ENCODE data around the gene DTL.

The DTL gene

DNA sequence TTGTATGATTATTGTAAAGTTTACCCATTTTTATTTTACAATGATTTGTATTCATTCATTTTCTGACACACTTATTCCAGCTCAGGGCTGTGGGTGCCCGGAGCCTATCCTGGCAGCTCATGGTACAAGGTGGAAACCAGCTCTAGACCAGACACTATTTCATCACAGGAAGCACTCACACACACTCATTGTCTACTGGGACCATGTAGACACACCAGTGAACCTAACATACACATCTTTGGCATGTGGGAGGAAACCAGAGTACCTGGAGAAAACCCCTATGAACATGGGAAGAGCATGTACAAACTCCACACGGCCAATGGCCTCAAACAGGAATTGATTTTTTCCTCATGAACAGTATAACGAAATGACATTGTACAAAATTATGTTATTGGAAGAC, 2.4 kb downstream of the DTL start:
- peak overlapping the region; percentile 82 for H3K4me3 ChIP-seq (ENCODE audit: low read depth, low read length)
- no peak for TF ChIP-seq CTCF (IDR thresholded peaks at IDR 0.05; ENCODE audit: insufficient read depth, low read depth, low read length, missing control alignments)
- DNase-seq (ENCODE audit: low read depth) = peak; percentile 21

DNA sequence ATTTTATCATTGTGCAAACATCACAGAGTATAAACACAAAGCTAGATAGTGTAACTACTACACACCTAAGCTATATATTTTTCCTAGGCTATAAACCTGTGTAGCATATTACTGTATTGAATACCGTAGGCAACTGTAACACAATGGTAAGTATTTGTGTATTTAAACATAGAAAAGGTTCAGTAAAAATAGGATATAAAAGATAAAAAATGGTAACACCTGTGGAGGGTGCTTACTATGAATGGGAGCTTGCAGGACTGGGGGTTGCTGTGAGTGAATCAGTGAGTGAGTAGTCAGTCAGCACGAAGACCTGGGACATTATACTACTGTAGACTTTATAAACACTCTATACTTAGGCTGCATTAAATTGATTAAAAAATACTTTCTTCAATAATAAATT, 4.1 kb downstream of the DTL start:
- H3K4me3 ChIP-seq (ENCODE audit: low read depth, low read length) = no peak overlapping the region
- no peak for TF ChIP-seq CTCF (IDR thresholded peaks at IDR 0.05; ENCODE audit: insufficient read depth, low read depth, low read length, missing control alignments)

DNA sequence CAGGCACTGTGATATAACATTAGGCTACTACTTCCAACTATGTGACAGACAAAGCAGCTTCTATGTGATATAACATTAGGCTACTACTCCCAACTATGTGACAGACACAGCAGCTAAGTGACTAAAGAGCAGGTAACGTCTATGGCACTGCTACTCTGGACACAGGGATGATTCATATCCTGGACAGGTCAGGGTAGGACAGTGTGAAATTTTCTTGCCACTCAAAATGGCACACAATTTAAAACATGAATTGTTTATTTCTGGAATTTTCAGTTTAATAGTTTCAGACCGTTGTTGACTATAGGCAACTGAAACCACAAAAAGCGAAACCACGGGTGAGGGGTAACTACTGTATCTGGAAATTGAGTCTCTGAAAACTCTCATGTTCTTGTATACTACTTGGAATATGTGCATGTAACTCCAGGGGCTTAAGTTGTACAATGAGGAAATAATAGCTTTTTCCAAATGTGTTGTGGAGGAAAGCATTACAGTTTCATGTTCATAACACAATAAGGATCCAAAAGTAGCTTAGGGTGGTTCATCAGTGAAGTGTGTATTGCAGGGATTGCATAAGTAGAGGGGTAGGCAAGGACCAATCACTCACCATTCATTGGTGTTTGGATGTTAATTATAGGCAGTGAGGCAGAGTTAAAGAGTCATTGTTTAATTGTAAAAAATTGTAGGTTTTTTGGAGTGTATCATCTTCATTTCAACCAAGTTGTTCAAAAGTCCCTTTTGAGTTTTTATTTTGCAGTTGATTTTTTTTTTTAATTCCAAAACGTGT, 5.3 kb downstream of the DTL start:
- no peak for DNase-seq (ENCODE audit: low read depth)
- no peak for TF ChIP-seq CTCF (IDR thresholded peaks at IDR 0.05; ENCODE audit: insufficient read depth, low read depth, low read length, missing control alignments)
- H3K4me3 ChIP-seq (ENCODE audit: low read depth, low read length) = peak overlapping the region; percentile 27; the same call in 1 of the 2 replicates

More for the DNA sequence above, 4.1 kb downstream of the DTL start:
- DNase-seq (ENCODE audit: low read depth) = no peak

- no peak for DNase-seq (ENCODE audit: low read depth)
- no peak for TF ChIP-seq CTCF (IDR thresholded peaks at IDR 0.05; ENCODE audit: insufficient read depth, low read depth, low read length, missing control alignments)
- no peak overlapping the region for H3K4me3 ChIP-seq (ENCODE audit: low read depth, low read length)
Measured at GRCh38 chr1:212042436-212042835, 6.9 kb downstream of the DTL start.

DNA sequence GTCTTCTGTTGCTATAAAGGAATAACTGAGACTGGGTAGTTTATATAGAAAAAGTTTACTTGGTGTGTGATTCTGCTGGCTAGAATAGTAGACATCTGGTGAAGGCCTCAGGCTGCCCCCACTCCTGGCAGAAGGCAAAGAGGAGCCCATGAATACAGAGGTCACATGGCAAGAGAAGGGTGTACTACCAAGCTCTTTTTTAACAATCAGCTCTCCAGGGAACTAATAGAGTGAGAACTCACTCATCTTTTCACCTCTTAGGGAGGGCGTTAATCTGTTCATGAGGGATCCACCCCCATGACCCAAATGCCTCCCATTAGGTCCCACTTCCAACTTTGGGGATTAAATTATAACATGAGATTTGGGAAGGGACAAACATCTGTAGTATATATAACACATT, 9.3 kb downstream of the DTL start:
- TF ChIP-seq CTCF (IDR thresholded peaks at IDR 0.05; ENCODE audit: insufficient read depth, low read depth, low read length, missing control alignments) = no peak
- H3K4me3 ChIP-seq (ENCODE audit: low read depth, low read length) = no peak overlapping the region
- DNase-seq (ENCODE audit: low read depth) = no peak

GRCh38 chr1:212045981-212046380, 10.4 kb downstream of the DTL start:
- TF ChIP-seq CTCF (IDR thresholded peaks at IDR 0.05; ENCODE audit: insufficient read depth, low read depth, low read length, missing control alignments) = no peak
- DNase-seq (ENCODE audit: low read depth) = no peak

DNA sequence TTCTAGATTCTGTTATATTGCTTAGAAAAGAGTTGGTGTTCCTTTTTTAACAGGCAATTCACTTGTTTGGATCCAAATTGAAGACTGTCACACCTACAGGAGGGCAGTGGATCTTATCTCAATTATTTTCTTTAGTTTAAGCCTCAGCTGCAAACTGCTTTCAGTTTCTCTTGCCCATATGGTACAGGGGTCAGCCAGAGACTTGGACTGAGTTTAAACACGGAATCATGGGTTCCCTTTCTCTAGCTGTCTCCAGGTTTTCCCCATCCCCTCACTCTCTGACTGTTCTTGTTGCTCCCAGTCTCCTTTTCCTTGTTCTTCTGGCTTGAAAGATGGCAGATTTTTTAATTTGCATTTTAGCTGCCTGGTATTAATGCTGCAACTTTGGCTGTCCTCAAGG, 18.4 kb downstream of the DTL start:
- DNase-seq (ENCODE audit: low read depth) = no peak
- no peak overlapping the region for H3K4me3 ChIP-seq (ENCODE audit: low read depth, low read length)
- no peak for TF ChIP-seq CTCF (IDR thresholded peaks at IDR 0.05; ENCODE audit: insufficient read depth, low read depth, low read length, missing control alignments)

More at GRCh38 chr1:212045981-212046380, 10.4 kb downstream of the DTL start:
- no peak overlapping the region for H3K4me3 ChIP-seq (ENCODE audit: low read depth, low read length)

All from GM12865 (cell line).